SU-DHL-6 (cell line): ENCODE measurements around the gene HCFC1R1.

ENCODE experiments used
- H2AFZ ChIP-seq: fragments of 200-600 bp; sonication (generic); 2 replicates; pipeline ENCODE4 v1.6.1; 2014; ENCODE audit warnings: low read depth, mild to moderate bottlenecking, moderate library complexity, mixed read lengths, antibody characterized with exemption, low read length; ENCODE audit not compliant: severe bottlenecking
- H3F3A ChIP-seq: fragments of 200-600 bp; shearing (Covaris generic); 2 replicates; pipeline ENCODE4 v1.6.0; 2016; ENCODE audit warnings: antibody characterized with exemption, mild to moderate bottlenecking; ENCODE audit not compliant: insufficient read depth
- H3K27ac ChIP-seq: fragments of 200-600 bp; sonication (generic); 2 replicates; pipeline ENCODE4 v1.5.1; 2016; ENCODE audit warnings: low read depth, mild to moderate bottlenecking, low read length, moderate library complexity, mixed read lengths
- H3K27me3 ChIP-seq: fragments of 200-600 bp; sonication (generic), shearing (Covaris generic); 2 replicates; pipeline ENCODE4 v1.6.0; 2014; ENCODE audit warnings: mild to moderate bottlenecking, low read length
- H3K36me3 ChIP-seq: fragments of 200-600 bp; sonication (generic); 2 replicates; pipeline ENCODE4 v1.6.1; 2014; ENCODE audit warnings: mild to moderate bottlenecking, low read length, mixed read lengths
- H3K4me2 ChIP-seq: fragments of 300-600, 200-600 bp; shearing (Covaris generic), sonication (generic); 2 replicates; pipeline ENCODE4 v1.6.0; 2014; ENCODE audit warnings: low read length, low read depth, mild to moderate bottlenecking; ENCODE audit not compliant: poor library complexity, severe bottlenecking
- H3K4me3 ChIP-seq: fragments of 200-600 bp; sonication (generic); 2 replicates; pipeline ENCODE4 v1.5.1; 2014; ENCODE audit warnings: antibody characterized with exemption, low read length, mild to moderate bottlenecking, mixed read lengths; ENCODE audit not compliant: insufficient read depth, poor library complexity, severe bottlenecking
- H3K79me2 ChIP-seq: fragments of 200-600 bp; sonication (generic); 2 replicates; pipeline ENCODE4 v1.6.1; 2014; ENCODE audit warnings: mild to moderate bottlenecking, low read length, moderate library complexity; ENCODE audit not compliant: insufficient read depth
- H3K9ac ChIP-seq: fragments of 200-600 bp; sonication (generic); 2 replicates; pipeline ENCODE4 v1.7.0; 2014; ENCODE audit warnings: mild to moderate bottlenecking, low read length
- H3K9me2 ChIP-seq: fragments of 200-600 bp; sonication (generic); replicated peaks from 2 replicates; pipeline ENCODE4 v1.6.1; 2014; ENCODE audit warnings: low read length; ENCODE audit not compliant: insufficient read depth
- H3K9me3 ChIP-seq: fragments of 200-600 bp; sonication (generic); 2 replicates; pipeline ENCODE4 v1.6.1; 2014; ENCODE audit warnings: low read length, mixed read lengths; ENCODE audit not compliant: insufficient read depth
- H4K20me1 ChIP-seq: fragments of 200-600 bp; sonication (generic); 2 replicates; pipeline ENCODE4 v1.6.1; 2014; ENCODE audit warnings: low read depth, mild to moderate bottlenecking, antibody characterized with exemption, low read length, moderate library complexity, mixed read lengths
- CTCF ChIP-seq: fragments of 200-600 bp; sonication (generic); IDR thresholded peaks from one replicate; pipeline ENCODE4 v1.5.1; 2017; ENCODE audit warnings: antibody characterized with exemption, mild to moderate bottlenecking, low read length, moderate library complexity; ENCODE audit not compliant: insufficient read depth, poor library complexity, severe bottlenecking
- EZH2phosphoT487 ChIP-seq: fragments of 200-600 bp; sonication (generic), shearing (Covaris generic); conservative IDR thresholded peaks from 2 replicates; pipeline ENCODE4 v1.6.1; 2018; ENCODE audit warnings: mild to moderate bottlenecking, antibody characterized with exemption, low read length, moderate library complexity, mixed read lengths

Gene HCFC1R1

GRCh38 chr16:2999929-3000328, 23.8 kb downstream of the HCFC1R1 start:
- TF ChIP-seq CTCF, result no peak
- no peak for TF ChIP-seq EZH2phosphoT487
- H4K20me1 ChIP-seq, result no peaks in the 10 kb centered on the region
- no peaks in the 10 kb centered on the region for H3K36me3 ChIP-seq
- no peaks in the 10 kb centered on the region for H3K9me2 ChIP-seq
- H3F3A ChIP-seq, result no peaks in the 10 kb centered on the region
- no peak overlapping the region for H3K27ac ChIP-seq
- no peaks in the 10 kb centered on the region for H3K9me3 ChIP-seq
- no peak overlapping the region for H3K9ac ChIP-seq
- no peak overlapping the region for H3K4me3 ChIP-seq
- H3K79me2 ChIP-seq, result no peaks in the 10 kb centered on the region
- no peak overlapping the region for H3K4me2 ChIP-seq
- no peaks in the 10 kb centered on the region for H3K27me3 ChIP-seq
- H2AFZ ChIP-seq, result no peak overlapping the region

GRCh38 chr16:2996298-2996697, 27.4 kb downstream of the HCFC1R1 start:
- no peak overlapping the region for H3K27ac ChIP-seq
- H3K9me3 ChIP-seq, result no peaks in the 10 kb centered on the region
- no peak overlapping the region for H3K4me3 ChIP-seq
- H3K36me3 ChIP-seq, result no peaks in the 10 kb centered on the region
- TF ChIP-seq EZH2phosphoT487 (no peak), CTCF (no peak)
- no peak overlapping the region for H3K9ac ChIP-seq
- no peaks in the 10 kb centered on the region for H3K27me3 ChIP-seq
- H3F3A ChIP-seq, result no peaks in the 10 kb centered on the region
- H3K79me2 ChIP-seq, result no peaks in the 10 kb centered on the region
- no peak overlapping the region for H2AFZ ChIP-seq
- no peaks in the 10 kb centered on the region for H3K9me2 ChIP-seq
- H4K20me1 ChIP-seq, result no peaks in the 10 kb centered on the region
- no peak overlapping the region for H3K4me2 ChIP-seq

GRCh38 chr16:2992383-2993081, 31.2 kb downstream of the HCFC1R1 start:
- Histone ChIP-seq H3K27ac (no peak overlapping the region), H3K9me3 (no peaks in the 10 kb centered on the region), H3K79me2 (no peaks in the 10 kb centered on the region), H3F3A (no peaks in the 10 kb centered on the region), H3K9ac (no peak overlapping the region), H3K36me3 (no peaks in the 10 kb centered on the region), H2AFZ (no peak overlapping the region), H4K20me1 (no peaks in the 10 kb centered on the region), H3K9me2 (no peaks in the 10 kb centered on the region), H3K4me3 (no peak overlapping the region), H3K27me3 (no peaks in the 10 kb centered on the region), H3K4me2 (no peak overlapping the region)
- TF ChIP-seq CTCF, result no peak
- no peak for TF ChIP-seq EZH2phosphoT487
